ENCODE data around the gene LRRC15.

DNA sequence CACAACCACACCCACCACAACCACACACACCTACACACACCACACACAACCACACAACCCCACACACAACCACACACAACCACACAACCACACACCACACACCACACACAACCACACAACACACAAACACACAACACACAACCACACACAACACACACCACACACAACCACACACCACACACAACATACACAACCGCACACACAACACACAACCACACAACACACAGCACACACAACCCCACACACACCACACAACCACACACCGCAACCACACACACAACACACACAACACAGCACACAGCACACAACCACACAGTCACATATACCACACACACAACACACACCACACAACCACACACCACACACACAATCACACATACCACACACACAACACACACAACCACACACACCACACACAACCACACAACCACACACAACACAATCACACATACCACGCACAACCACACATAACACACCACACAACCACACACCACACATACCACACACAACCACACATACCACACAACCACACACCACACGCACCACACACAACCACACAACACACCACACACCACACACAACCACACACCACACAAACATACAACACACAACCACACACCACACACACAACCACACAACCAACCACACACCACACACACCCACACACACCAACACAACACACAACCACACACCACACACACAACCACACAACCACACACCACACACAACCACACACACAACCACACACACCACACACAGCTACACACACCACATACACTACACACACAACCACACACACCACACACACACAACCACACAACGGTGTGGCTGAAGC is 42.1 kb downstream of the LRRC15 start:
- no peak for TF ChIP-seq CTCF (IDR thresholded peaks at IDR 0.05)
- TF ChIP-seq POLR2A (IDR thresholded peaks at IDR 0.05) = no peak

Measured in thyroid gland (tissue), 4 donors.